Tibial nerve (tissue), 4 donors: Measurements from ENCODE around the gene ANO9. TPM values are rescaled to one million over a fixed set of nuclear protein-coding genes. Genes with fewer than 3 reads are reported as not detected.

ENCODE experiments used
- DNase-seq, 2 donors: peaks; one replicate each; pipeline ENCODE4 v3.0.0-alpha.2; 2019; ENCODE audit warnings: low spot score in 2 of 2
- H3K27ac ChIP-seq, 4 donors: fragments of 200-600 bp; sonication (generic) in 3 of 4; one replicate each; pipeline ENCODE4 v1.5.1; 2017 to 2019; ENCODE audit warnings: mild to moderate bottlenecking in 1 of 4
- H3K27me3 ChIP-seq, 2 donors: fragments of 200-600 bp; sonication (generic) in 1 of 2; one replicate each; pipeline versions ENCODE4 v1.5.1 to v1.6.0; 2017 to 2019
- H3K36me3 ChIP-seq, 3 donors: fragments of 200-600 bp; sonication (generic); one replicate each; pipeline ENCODE4 v1.5.1; 2018 to 2019
- H3K4me1 ChIP-seq, 4 donors: fragments of 200-600 bp; sonication (generic) in 3 of 4; one replicate each; pipeline ENCODE4 v1.5.1; 2017 to 2019
- H3K4me3 ChIP-seq, 4 donors: fragments of 200-600 bp; sonication (generic) in 3 of 4; one replicate each; pipeline ENCODE4 v1.5.1; 2017 to 2019; ENCODE audit warnings: mild to moderate bottlenecking in 1 of 4, moderate library complexity in 1 of 4
- H3K9me3 ChIP-seq, 4 donors: fragments of 200-600 bp; sonication (generic) in 3 of 4; one replicate each; pipeline ENCODE4 v1.5.1; 2017 to 2019
- EP300 ChIP-seq, 2 donors: sonication (generic); formaldehyde crosslinking; IDR thresholded peaks; one replicate each; pipeline ENCODE4 v1.6.1; 2017; ENCODE audit warnings: antibody characterized with exemption in 2 of 2, mild to moderate bottlenecking in 1 of 2
- POLR2A ChIP-seq, 2 donors: fragments of 450-650 bp; IDR thresholded peaks; one replicate each; pipeline ENCODE4 v1.6.1; 2017; ENCODE audit warnings: antibody characterized with exemption in 2 of 2, mild to moderate bottlenecking in 2 of 2, moderate library complexity in 2 of 2
- WGBS, 2 donors: methylation state at CpG; one replicate each; pipeline ENCODE4 v1.1.5; 2018; 5-methylcytosine and 5-hydroxymethylcytosine counted together
- small RNA-seq: library from RNA; depleted of rRNA; stranded (forward); fragments of <200 nt; gene quantifications from one replicate; pipeline ENCODE3, GENCODE V24; 2016
- total RNA-seq, 4 donors: library from RNA; depleted of rRNA; stranded (reverse); fragments of >200 nt; gene quantifications; one replicate each; pipeline ENCODE4 v1.1.0, GENCODE V29; 2016
- TF ChIP-seq, protein P1 (sequence below), 5 experiments: fragments of 200-600 bp in 3 of 5; fragments of 450-650 bp in 2 of 5; sonication (generic) in 3 of 5; IDR thresholded peaks; one replicate each; pipeline ENCODE4 v1.5.1; 2016 to 2019; ENCODE audit warnings: antibody characterized with exemption in 5 of 5, mild to moderate bottlenecking in 3 of 5, moderate library complexity in 2 of 5

Gene ANO9
- total RNA-seq, 4 donors from 2014 or later: 0.78 to 0.90 (median 0.87) TPM; not detected in 1

DNA sequence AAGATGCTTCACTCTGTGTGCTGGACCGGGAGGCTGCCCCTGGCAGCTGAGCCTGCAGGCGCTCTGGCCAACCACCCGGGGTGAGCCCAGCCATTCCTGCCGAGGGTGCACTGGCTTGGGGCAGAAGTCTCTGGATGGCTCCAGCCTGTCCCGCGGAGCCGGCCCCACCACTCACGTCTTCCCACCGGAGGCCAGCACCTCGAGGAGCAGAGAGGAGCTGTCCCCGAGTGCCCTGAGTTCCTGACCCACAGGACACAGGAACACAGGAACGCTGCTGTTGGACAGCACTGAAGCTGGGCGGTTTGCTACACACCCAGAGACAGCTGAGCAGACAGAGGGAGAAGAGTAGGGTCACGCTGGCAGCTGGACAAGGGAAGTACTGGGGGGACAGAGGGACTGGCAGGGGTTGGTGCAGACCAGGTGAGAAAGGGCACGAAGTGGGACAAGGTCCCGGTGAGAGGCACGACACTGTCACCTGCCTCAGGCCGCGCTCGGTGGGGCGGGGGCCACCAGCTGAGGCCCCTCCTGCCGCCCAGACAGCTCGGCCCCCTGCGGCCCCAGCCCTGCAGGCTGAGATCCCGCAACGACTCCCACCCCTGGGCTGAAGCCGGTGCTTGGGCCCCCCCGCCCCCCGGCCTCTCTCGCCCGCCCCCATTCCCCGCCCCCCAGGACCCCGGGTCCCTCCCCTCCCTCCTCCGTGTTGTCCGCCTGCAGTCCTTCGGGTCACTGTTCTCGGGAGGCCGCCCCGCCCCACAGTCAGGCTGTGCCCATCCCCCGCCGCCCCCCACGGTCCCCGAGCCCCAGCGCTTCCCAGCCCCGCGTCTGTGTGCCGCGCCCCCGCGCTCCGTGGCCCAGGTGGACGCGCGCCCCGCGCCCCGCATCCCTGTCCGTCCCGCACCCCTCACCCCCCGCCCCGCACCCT, 73.1 kb downstream of the ANO9 start:
- H3K4me3 ChIP-seq: peak overlapping the region in 3 of 4 donors; percentile 14 to 52 (median 22)
- peak overlapping the region in 2 of 4 donors; percentile 4 to 75 for H3K27ac ChIP-seq
- TF ChIP-seq, protein P1, sequence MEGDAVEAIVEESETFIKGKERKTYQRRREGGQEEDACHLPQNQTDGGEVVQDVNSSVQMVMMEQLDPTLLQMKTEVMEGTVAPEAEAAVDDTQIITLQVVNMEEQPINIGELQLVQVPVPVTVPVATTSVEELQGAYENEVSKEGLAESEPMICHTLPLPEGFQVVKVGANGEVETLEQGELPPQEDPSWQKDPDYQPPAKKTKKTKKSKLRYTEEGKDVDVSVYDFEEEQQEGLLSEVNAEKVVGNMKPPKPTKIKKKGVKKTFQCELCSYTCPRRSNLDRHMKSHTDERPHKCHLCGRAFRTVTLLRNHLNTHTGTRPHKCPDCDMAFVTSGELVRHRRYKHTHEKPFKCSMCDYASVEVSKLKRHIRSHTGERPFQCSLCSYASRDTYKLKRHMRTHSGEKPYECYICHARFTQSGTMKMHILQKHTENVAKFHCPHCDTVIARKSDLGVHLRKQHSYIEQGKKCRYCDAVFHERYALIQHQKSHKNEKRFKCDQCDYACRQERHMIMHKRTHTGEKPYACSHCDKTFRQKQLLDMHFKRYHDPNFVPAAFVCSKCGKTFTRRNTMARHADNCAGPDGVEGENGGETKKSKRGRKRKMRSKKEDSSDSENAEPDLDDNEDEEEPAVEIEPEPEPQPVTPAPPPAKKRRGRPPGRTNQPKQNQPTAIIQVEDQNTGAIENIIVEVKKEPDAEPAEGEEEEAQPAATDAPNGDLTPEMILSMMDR (IDR thresholded peaks at IDR 0.05): peak in 1 of 5 experiments; percentile 17
- no peak for TF ChIP-seq EP300 (IDR thresholded peaks at IDR 0.05)
- peaks cover 0 to 31% (median 10%) of the 10 kb centered on the region in 4 donors for H3K4me1 ChIP-seq
- peaks cover 0 to 60% of the 10 kb centered on the region in 2 donors for H3K27me3 ChIP-seq
- peak in 1 of 2 donors; percentile 30 for DNase-seq
- H3K36me3 ChIP-seq: no peaks in the 10 kb centered on the region
- 1 to 3% methylated on average over 18 to 23 of the region's 61 CpGs for whole genome bisulfite sequencing, 2 donors
- H3K9me3 ChIP-seq: no peaks in the 10 kb centered on the region

DNA sequence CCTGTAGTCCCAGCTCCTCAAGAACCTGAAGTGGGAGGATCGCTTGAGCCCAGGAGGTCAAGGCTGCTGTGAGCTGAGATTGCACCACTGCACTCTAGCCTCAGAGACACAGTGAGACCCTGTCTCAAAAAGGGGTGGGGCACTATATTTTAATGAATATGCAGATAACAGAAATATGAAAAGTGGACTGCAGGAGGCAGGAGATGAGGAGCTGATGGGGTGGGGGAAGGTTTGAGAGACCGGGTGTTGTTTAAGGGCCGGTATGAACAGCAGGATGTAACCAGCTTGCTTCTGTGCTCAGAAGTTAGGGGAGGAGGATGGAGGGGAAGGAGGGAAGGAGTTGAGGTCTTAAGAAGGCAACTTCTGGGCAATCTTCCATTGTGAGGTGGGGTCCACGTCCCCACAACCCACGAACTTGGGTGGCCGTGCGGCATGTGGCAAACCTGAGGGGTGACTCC, 73.8 kb downstream of the ANO9 start:
- Histone ChIP-seq H3K36me3 (no peaks in the 10 kb centered on the region), H3K9me3 (no peaks in the 10 kb centered on the region), H3K27ac (peak overlapping the region in 1 of 4 donors; percentile 75), H3K4me3 (no peak overlapping the region), H3K27me3 (peaks cover 0 to 60% of the 10 kb centered on the region in 2 donors), H3K4me1 (peaks cover 0 to 24% (median 8%) of the 10 kb centered on the region in 4 donors)
- DNase-seq: no peak
- WGBS, 2 donors: 30 to 31% methylated on average over 7 of the region's 7 CpGs
- TF ChIP-seq, protein P1 (IDR thresholded peaks at IDR 0.05): no peak
- TF ChIP-seq EP300 (IDR thresholded peaks at IDR 0.05): no peak
- TF ChIP-seq POLR2A (IDR thresholded peaks at IDR 0.05): no peak

Small RNAs within 50 kb of the gene (small RNA-seq; reads per million reads assigned to genes)
- not detected for gene RN7SL838P

Other genes starting within 250 kb of the ANO9 start
- gene SCGB1C1, start 248.9 kb downstream of the ANO9 start, total RNA-seq: not detected
- 10 to 100 TPM; 30.9 to 43.9 (median 38.7) TPM for gene BET1L, start 234.6 kb downstream of the ANO9 start, total RNA-seq
- gene RIC8A, start 234.3 kb downstream of the ANO9 start, total RNA-seq: 100 to 1,000 TPM in 3 of 4 donors, 10 to 100 TPM in 1; 69.0 to 118 (median 101) TPM
- gene SIRT3, start 205.7 kb downstream of the ANO9 start, total RNA-seq: 10 to 100 TPM; 14.9 to 23.4 (median 17.5) TPM
- 100 to 1,000 TPM in 3 of 4 donors, 10 to 100 TPM in 1; 72.0 to 136 (median 120) TPM for gene PSMD13, start 205.0 kb downstream of the ANO9 start, total RNA-seq
- 1 to 10 TPM; 1.0 to 3.3 (median 1.7) TPM for gene NLRP6, start 163.6 kb downstream of the ANO9 start, total RNA-seq
- 100 to 1,000 TPM in 1 of 4 donors, 10 to 100 TPM in 3; 43.7 to 166 (median 55.6) TPM for gene PGGHG, start 152.9 kb downstream of the ANO9 start, total RNA-seq
- not detected for gene IFITM5, start 142.5 kb downstream of the ANO9 start, total RNA-seq
- 100 to 1,000 TPM; 258 to 624 (median 292) TPM for gene IFITM2, start 134.2 kb downstream of the ANO9 start, total RNA-seq
- gene IFITM1, start 128.0 kb downstream of the ANO9 start, total RNA-seq: 100 to 1,000 TPM; 216 to 431 (median 256) TPM
- 100 to 1,000 TPM; 258 to 816 (median 325) TPM for gene IFITM3, start 121.2 kb downstream of the ANO9 start, total RNA-seq
- gene B4GALNT4, start 72.5 kb downstream of the ANO9 start, total RNA-seq: 10 to 100 TPM in 2 of 4 donors, 1 to 10 TPM in 2; 7.1 to 22.2 (median 14.1) TPM
- 10 to 100 TPM in 3 of 4 donors, 1 to 10 TPM in 1; 4.6 to 16.2 (median 13.5) TPM for gene PKP3, start 47.8 kb downstream of the ANO9 start, total RNA-seq
- 10 to 100 TPM; 29.1 to 81.1 (median 69.3) TPM for gene SIGIRR, start 27.0 kb downstream of the ANO9 start, total RNA-seq
- 100 to 1,000 TPM in 1 of 4 donors, 10 to 100 TPM in 3; 54.2 to 100 (median 63.9) TPM for gene PTDSS2, start 8.3 kb upstream of the ANO9 start, total RNA-seq
- gene RNH1, start 65.2 kb upstream of the ANO9 start, total RNA-seq: 100 to 1,000 TPM; 220 to 303 (median 281) TPM
- gene HRAS, start 93.6 kb upstream of the ANO9 start, total RNA-seq: 10 to 100 TPM; 64.3 to 71.1 (median 68.1) TPM
- gene LRRC56, start 95.5 kb upstream of the ANO9 start, total RNA-seq: 1 to 10 TPM in 1 of 4 donors, under 1 TPM in 2, not detected in 1; 0.22 to 1.4 (median 0.60) TPM
- gene LMNTD2, start 118.7 kb upstream of the ANO9 start, total RNA-seq: 1 to 10 TPM; 1.3 to 5.9 (median 3.2) TPM
- gene RASSF7, start 119.0 kb upstream of the ANO9 start, total RNA-seq: 10 to 100 TPM; 21.0 to 25.6 (median 23.1) TPM
- gene PHRF1, start 134.5 kb upstream of the ANO9 start, total RNA-seq: 10 to 100 TPM; 27.1 to 49.2 (median 34.9) TPM
- 10 to 100 TPM in 3 of 4 donors, 1 to 10 TPM in 1; 9.0 to 37.7 (median 27.5) TPM for gene IRF7, start 173.9 kb upstream of the ANO9 start, total RNA-seq
- not detected for gene CDHR5, start 182.9 kb upstream of the ANO9 start, total RNA-seq
- not detected for gene SCT, start 185.2 kb upstream of the ANO9 start, total RNA-seq
- 1 to 10 TPM in 1 of 4 donors, under 1 TPM in 2, not detected in 1; 0.84 to 2.5 (median 0.90) TPM for gene DRD4, start 195.3 kb upstream of the ANO9 start, total RNA-seq